Loucy (cell line): Measurements from ENCODE around the gene PTPRN2.

ENCODE experiments used
- H2AFZ ChIP-seq: fragments of 200-600 bp; sonication (generic); 2 replicates; pipeline ENCODE4 v1.6.0; 2016; ENCODE audit warnings: antibody characterized with exemption, mild to moderate bottlenecking, low read length, moderate library complexity
- H3F3A ChIP-seq: fragments of 200-600 bp; 2 replicates; pipeline ENCODE4 v1.6.0; 2016; ENCODE audit warnings: antibody characterized with exemption, low read depth, mild to moderate bottlenecking
- H3K27me3 ChIP-seq: fragments of 200-600 bp; sonication (generic); 2 replicates; pipeline ENCODE4 v1.6.1; 2014; ENCODE audit warnings: low read length, mild to moderate bottlenecking; ENCODE audit not compliant: insufficient read depth, poor library complexity, severe bottlenecking
- H3K36me3 ChIP-seq: fragments of 200-600 bp; sonication (generic); 2 replicates; pipeline ENCODE4 v1.6.1; 2016; ENCODE audit warnings: low read length; ENCODE audit not compliant: insufficient read depth
- H3K4me1 ChIP-seq: fragments of 200-600 bp; sonication (generic); 2 replicates; pipeline ENCODE4 v1.5.1; 2014; ENCODE audit warnings: low read length, mild to moderate bottlenecking; ENCODE audit not compliant: insufficient read depth, poor library complexity, severe bottlenecking
- H3K4me2 ChIP-seq: fragments of 200-600 bp; sonication (generic); 2 replicates; pipeline ENCODE4 v1.6.0; 2014; ENCODE audit warnings: antibody characterized with exemption, low read length, low read depth, mild to moderate bottlenecking; ENCODE audit not compliant: poor library complexity, severe bottlenecking
- H3K4me3 ChIP-seq: fragments of 200-600 bp; sonication (generic); 2 replicates; pipeline ENCODE4 v1.5.1; 2014; ENCODE audit warnings: low read length, mild to moderate bottlenecking, mixed read lengths; ENCODE audit not compliant: poor library complexity, severe bottlenecking
- H3K79me2 ChIP-seq: fragments of 200-600 bp; sonication (generic); 2 replicates; pipeline ENCODE4 v1.6.1; 2014; ENCODE audit warnings: low read length; ENCODE audit not compliant: insufficient read depth
- H3K9ac ChIP-seq: fragments of 200-600 bp; sonication (generic); 2 replicates; pipeline ENCODE4 v1.6.0; 2014; ENCODE audit warnings: mild to moderate bottlenecking, low read depth, low read length, moderate library complexity; ENCODE audit not compliant: poor library complexity, severe bottlenecking
- H3K9me2 ChIP-seq: fragments of 200-600 bp; sonication (generic); replicated peaks from 2 replicates; pipeline ENCODE4 v1.6.1; 2016; ENCODE audit warnings: low read depth, low read length, mixed read lengths
- H3K9me3 ChIP-seq: fragments of 200-600 bp; sonication (generic); 2 replicates; pipeline ENCODE4 v1.6.1; 2014; ENCODE audit warnings: mild to moderate bottlenecking, antibody characterized with exemption, low read length, low read depth; ENCODE audit not compliant: insufficient read depth
- H4K20me1 ChIP-seq: fragments of 200-600 bp; sonication (generic); 2 replicates; pipeline ENCODE4 v1.6.0; 2014; ENCODE audit warnings: antibody characterized with exemption, low read length, mild to moderate bottlenecking; ENCODE audit not compliant: insufficient read depth, poor library complexity, severe bottlenecking
- EZH2phosphoT487 ChIP-seq: fragments of 200-600 bp; IDR thresholded peaks from 2 replicates; pipeline ENCODE4 v1.6.1; 2018; ENCODE audit warnings: antibody characterized with exemption, mild to moderate bottlenecking, moderate library complexity, borderline replicate concordance
- TF ChIP-seq, protein P1 (sequence below): fragments of 200-600 bp; sonication (generic); conservative IDR thresholded peaks from 2 replicates; pipeline ENCODE4 v1.5.1; 2014; ENCODE audit warnings: mild to moderate bottlenecking, antibody characterized with exemption, low read length

PTPRN2 gene

DNA sequence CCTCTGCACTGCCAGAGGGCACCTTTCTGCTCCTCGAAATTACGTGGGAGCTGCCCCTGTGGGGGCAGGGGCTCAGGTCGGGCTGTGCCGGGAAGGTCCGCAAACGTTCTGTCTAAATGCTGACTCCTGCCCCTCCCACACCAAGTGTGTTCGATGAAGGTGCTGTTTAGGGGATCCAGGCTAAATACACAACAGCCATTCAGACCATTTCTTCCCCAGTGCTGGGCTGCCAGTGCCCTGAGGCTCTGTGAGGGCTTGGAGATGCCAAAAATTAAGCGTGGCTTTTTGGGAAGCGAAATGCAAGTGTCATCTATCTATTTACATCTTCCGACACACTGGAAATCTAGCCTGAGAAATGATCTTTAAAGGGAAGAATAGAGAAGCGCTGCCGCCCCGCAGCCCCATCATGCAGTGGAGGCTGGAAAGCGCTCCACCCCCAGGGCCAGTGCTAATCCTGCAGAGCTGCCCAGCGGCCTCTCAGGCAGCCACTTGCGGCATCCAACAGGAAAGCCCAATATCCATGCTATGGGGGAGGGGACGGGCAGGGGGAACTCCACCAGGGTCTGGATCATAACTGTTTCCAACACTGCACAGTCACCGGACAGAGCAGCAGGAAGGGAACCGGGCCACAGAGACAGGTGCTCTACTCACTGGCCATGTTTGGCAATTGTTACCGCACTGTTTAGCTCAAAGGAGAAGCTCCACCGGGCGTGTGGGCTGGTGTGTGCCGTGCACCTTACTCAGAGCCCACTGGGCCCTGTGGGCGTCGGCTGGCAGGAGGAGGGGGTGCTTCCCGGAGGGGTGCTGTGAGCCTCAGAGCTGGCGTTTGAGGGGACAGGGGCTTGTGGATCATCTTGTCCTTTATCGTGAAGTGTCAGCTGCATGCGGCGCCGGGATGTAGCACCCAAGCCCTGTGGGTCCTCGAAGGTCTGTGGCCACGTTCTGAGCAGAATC, 1045.3 kb downstream of the PTPRN2 start:
- H3K4me1 ChIP-seq, result no peaks in the 10 kb centered on the region
- H3K9me2 ChIP-seq, result no peaks in the 10 kb centered on the region
- H2AFZ ChIP-seq, result no peak overlapping the region

DNA sequence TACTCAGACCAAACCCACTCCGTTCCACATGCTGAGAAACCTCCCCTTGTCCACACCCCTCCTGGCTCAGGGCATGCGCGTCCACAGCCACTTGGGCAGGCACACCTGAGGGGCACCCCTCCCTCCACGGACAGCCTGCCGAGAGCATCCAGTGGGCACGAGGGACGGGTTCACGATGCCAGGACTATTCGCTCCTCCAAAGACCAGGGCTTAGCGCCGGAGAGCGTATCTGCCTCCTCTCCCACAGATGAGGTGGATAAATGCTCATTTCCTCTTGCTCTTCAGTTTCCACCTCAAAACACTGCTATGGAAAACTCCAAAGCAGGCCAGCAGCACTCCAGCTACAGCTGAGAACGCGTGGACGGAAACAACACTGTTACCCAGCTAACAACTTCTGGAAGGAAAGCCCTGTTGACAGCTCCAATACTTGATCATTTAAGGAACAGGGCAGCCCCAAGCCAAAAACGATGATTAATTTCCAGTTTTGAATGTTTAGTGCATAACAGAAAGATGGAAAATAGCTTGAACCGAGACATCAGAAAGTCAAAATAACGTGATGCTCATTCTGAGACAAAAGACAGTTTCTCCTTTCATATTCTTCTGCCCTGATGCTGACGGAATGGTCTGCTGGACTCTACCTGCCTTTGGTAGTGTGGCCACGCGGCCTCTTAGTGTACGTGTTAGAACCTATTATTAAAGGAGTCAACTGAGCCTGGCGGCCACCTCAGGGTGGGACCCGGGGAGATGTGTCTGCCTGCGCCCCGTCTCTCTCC, 1046.1 kb downstream of the PTPRN2 start:
- Histone ChIP-seq H3K36me3 (no peaks in the 10 kb centered on the region), H3K9me2 (no peaks in the 10 kb centered on the region), H3K79me2 (no peaks in the 10 kb centered on the region), H3F3A (no peaks in the 10 kb centered on the region), H3K4me3 (no peak overlapping the region), H3K9ac (no peak overlapping the region), H3K4me1 (no peaks in the 10 kb centered on the region), H3K9me3 (no peaks in the 10 kb centered on the region), H2AFZ (no peak overlapping the region), H3K4me2 (no peak overlapping the region), H4K20me1 (no peaks in the 10 kb centered on the region), H3K27me3 (no peaks in the 10 kb centered on the region)
- no peak for TF ChIP-seq EZH2phosphoT487
- TF ChIP-seq, protein P1, sequence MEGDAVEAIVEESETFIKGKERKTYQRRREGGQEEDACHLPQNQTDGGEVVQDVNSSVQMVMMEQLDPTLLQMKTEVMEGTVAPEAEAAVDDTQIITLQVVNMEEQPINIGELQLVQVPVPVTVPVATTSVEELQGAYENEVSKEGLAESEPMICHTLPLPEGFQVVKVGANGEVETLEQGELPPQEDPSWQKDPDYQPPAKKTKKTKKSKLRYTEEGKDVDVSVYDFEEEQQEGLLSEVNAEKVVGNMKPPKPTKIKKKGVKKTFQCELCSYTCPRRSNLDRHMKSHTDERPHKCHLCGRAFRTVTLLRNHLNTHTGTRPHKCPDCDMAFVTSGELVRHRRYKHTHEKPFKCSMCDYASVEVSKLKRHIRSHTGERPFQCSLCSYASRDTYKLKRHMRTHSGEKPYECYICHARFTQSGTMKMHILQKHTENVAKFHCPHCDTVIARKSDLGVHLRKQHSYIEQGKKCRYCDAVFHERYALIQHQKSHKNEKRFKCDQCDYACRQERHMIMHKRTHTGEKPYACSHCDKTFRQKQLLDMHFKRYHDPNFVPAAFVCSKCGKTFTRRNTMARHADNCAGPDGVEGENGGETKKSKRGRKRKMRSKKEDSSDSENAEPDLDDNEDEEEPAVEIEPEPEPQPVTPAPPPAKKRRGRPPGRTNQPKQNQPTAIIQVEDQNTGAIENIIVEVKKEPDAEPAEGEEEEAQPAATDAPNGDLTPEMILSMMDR, result no peak

More for the DNA sequence above, 1045.3 kb downstream of the PTPRN2 start:
- Histone ChIP-seq H3K4me3 (no peak overlapping the region), H3F3A (no peaks in the 10 kb centered on the region), H4K20me1 (no peaks in the 10 kb centered on the region), H3K79me2 (no peaks in the 10 kb centered on the region), H3K9ac (no peak overlapping the region), H3K36me3 (no peaks in the 10 kb centered on the region), H3K27me3 (no peaks in the 10 kb centered on the region), H3K4me2 (no peak overlapping the region), H3K9me3 (no peaks in the 10 kb centered on the region)
- TF ChIP-seq, protein P1, result no peak
- TF ChIP-seq EZH2phosphoT487, result no peak

DNA sequence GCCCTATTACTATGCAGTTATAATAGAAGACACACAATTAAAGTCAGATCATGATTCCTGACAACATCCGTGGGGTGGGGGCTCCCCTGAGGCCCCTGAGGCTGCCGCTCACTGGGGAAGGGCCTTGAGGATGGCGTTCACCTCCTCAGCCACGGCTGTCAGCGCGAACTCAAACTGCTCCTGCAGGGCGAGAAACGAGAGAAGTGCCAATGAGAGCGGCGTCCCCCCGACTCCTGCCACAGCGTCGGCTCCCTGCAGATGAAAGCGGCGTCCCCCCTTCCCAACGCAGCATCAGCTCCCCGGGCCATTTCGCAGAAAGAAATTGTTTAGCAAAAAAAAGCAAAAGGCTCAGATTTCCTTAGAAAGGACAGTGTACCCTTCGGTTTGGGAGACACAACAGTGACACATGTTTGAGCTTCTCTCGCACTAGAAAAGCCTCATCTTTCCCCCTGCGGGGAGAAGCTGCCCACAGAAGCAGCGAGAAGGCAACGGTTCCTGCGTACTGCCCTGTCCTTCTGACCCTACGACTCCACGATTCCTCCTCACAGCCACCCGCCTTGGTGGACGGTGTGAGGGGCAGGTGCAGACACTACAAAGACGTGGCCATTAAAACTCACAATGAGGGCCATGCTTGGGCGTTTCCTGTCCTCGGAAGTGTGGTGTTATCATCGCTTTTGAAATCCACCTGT, 1046.9 kb downstream of the PTPRN2 start:
- Histone ChIP-seq H3K27me3 (no peaks in the 10 kb centered on the region), H3F3A (no peaks in the 10 kb centered on the region), H3K4me3 (no peak overlapping the region), H2AFZ (no peak overlapping the region), H3K4me2 (no peak overlapping the region), H3K9ac (no peak overlapping the region), H3K36me3 (no peaks in the 10 kb centered on the region), H3K79me2 (no peaks in the 10 kb centered on the region), H3K4me1 (no peaks in the 10 kb centered on the region), H3K9me3 (no peaks in the 10 kb centered on the region), H3K9me2 (no peaks in the 10 kb centered on the region), H4K20me1 (no peaks in the 10 kb centered on the region)
- TF ChIP-seq, protein P1, result no peak
- TF ChIP-seq EZH2phosphoT487, result no peak
